CD4-positive, alpha-beta T cell (primary cell): Measurements from ENCODE around the gene TMEM117. TPM values are rescaled to one million over a fixed set of nuclear protein-coding genes. Genes with fewer than 3 reads are reported as not detected.

ENCODE experiments used
- ATAC-seq: fragments of 200-7000 bp; cut with Tn5 transposase; one replicate; pipeline ENCODE4 v1.10.0; 2022; ENCODE audit warnings: mild to moderate bottlenecking; ENCODE audit not compliant: poor library complexity
- CTCF ChIA-PET: fragments of 350-600 bp; sonication (Branson Sonifier 250); formaldehyde crosslinking; loops from one replicate; lab custom pipeline; 2021; ENCODE audit warnings: antibody characterized with exemption, inconsistent platforms; lab: Charles Lee
- POLR2A ChIA-PET: fragments of 350-600 bp; sonication (Branson Sonifier 250); formaldehyde crosslinking; loops from one replicate; lab custom pipeline; 2021; ENCODE audit warnings: antibody characterized with exemption, inconsistent platforms; lab: Charles Lee
- DNase-seq, 14 experiments: peaks; one replicate each; pipeline ENCODE4 v3.0.0-alpha.2; 2013 to 2020; ENCODE audit warnings: mixed read lengths in 2 of 14
- H3K27ac ChIP-seq, 2 donors: one replicate each; pipeline versions ENCODE4 v1.5.1 to v1.7.0; 2013; ENCODE audit warnings: low read length in 2 of 2, low read depth in 1 of 2, mild to moderate bottlenecking in 1 of 2
- H3K27me3 ChIP-seq, 2 experiments: 1 replicate in 1 of 2; 2 replicates in 1 of 2; pipeline versions ENCODE4 v1.6.1 to v1.7.0; 2013; ENCODE audit warnings: low read length in 2 of 2, control low read depth in 1 of 2, mild to moderate bottlenecking in 1 of 2, moderate library complexity in 1 of 2; ENCODE audit not compliant: insufficient read depth in 2 of 2, control insufficient read depth in 1 of 2
- H3K36me3 ChIP-seq: one replicate; pipeline ENCODE4 v1.6.1; 2013; ENCODE audit warnings: low read length, control low read depth; ENCODE audit not compliant: insufficient read depth
- H3K4me1 ChIP-seq: one replicate; pipeline ENCODE4 v1.6.1; 2013; ENCODE audit warnings: low read length, control low read depth; ENCODE audit not compliant: insufficient read depth
- H3K4me3 ChIP-seq: one replicate; pipeline ENCODE4 v1.5.1; 2013; ENCODE audit warnings: mild to moderate bottlenecking, low read length, moderate library complexity
- H3K9me3 ChIP-seq, 2 experiments: 1 replicate in 1 of 2; 2 replicates in 1 of 2; pipeline versions ENCODE4 v1.6.1 to v1.7.0; 2013; ENCODE audit warnings: low read length in 2 of 2, mild to moderate bottlenecking in 2 of 2, control low read depth in 1 of 2, moderate library complexity in 1 of 2; ENCODE audit not compliant: control insufficient read depth in 1 of 2, insufficient read depth in 1 of 2
- H3K27ac Mint-ChIP-seq: one replicate; pipeline ENCODE4 v1.8.0; 2020; ENCODE audit warnings: mixed read lengths
- H3K27me3 Mint-ChIP-seq: one replicate; pipeline ENCODE4 v1.8.0; 2021; ENCODE audit warnings: mixed read lengths
- H3K36me3 Mint-ChIP-seq: one replicate; pipeline ENCODE4 v1.8.0; 2021; ENCODE audit warnings: low read depth, mixed read lengths
- H3K4me1 Mint-ChIP-seq: one replicate; pipeline ENCODE4 v1.8.0; 2021; ENCODE audit warnings: low read depth, mixed read lengths
- H3K4me3 Mint-ChIP-seq: one replicate; pipeline ENCODE4 v1.8.0; 2020; ENCODE audit warnings: mild to moderate bottlenecking, mixed read lengths
- H3K9me3 Mint-ChIP-seq: one replicate; pipeline ENCODE4 v1.8.0; 2020; ENCODE audit warnings: mixed read lengths
- intact Hi-C, 2 experiments: fragments of 100-400 bp; cut with DNase I in 1 of 2; cut with micrococcal nuclease in 1 of 2; formaldehyde crosslinking; loops; one replicate each; pipeline versions ENCODE4 v1.15.1 to v1.9.0; 2023 to 2025; cut with DNase I, micrococcal nuclease
- total RNA-seq, 174 experiments: library from RNA in 2 of 174; stranded (reverse) in 2 of 174; gene quantifications; one replicate each; pipeline ENCODE4 v1.2.3 and lab custom pipeline; 2021 to 2026
- TF ChIP-seq, protein P1 (sequence below): fragments of 200-600 bp; IDR thresholded peaks from one replicate; pipeline ENCODE4 v1.8.0; 2022; ENCODE audit warnings: antibody characterized with exemption, mild to moderate bottlenecking

Gene TMEM117
- total RNA-seq, 2 experiments from 2014 or later, result 3.4 to 4.4 TPM

- no peaks in the 10 kb centered on the region for H3K4me1 Mint-ChIP-seq
- H3K27ac ChIP-seq, result no peak overlapping the region
- H3K4me3 Mint-ChIP-seq, result no peak overlapping the region
- no peak for DNase-seq
- no peaks in the 10 kb centered on the region for H3K27me3 ChIP-seq
- TF ChIP-seq, protein P1, sequence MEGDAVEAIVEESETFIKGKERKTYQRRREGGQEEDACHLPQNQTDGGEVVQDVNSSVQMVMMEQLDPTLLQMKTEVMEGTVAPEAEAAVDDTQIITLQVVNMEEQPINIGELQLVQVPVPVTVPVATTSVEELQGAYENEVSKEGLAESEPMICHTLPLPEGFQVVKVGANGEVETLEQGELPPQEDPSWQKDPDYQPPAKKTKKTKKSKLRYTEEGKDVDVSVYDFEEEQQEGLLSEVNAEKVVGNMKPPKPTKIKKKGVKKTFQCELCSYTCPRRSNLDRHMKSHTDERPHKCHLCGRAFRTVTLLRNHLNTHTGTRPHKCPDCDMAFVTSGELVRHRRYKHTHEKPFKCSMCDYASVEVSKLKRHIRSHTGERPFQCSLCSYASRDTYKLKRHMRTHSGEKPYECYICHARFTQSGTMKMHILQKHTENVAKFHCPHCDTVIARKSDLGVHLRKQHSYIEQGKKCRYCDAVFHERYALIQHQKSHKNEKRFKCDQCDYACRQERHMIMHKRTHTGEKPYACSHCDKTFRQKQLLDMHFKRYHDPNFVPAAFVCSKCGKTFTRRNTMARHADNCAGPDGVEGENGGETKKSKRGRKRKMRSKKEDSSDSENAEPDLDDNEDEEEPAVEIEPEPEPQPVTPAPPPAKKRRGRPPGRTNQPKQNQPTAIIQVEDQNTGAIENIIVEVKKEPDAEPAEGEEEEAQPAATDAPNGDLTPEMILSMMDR, result no peak
- intact Hi-C loops, result no loop called here
- H3K4me1 ChIP-seq, result no peaks in the 10 kb centered on the region
- H3K27ac Mint-ChIP-seq, result no peak overlapping the region
- CTCF ChIA-PET, result no interaction called here
- POLR2A ChIA-PET, result no interaction called here
- H3K36me3 ChIP-seq, result no peaks in the 10 kb centered on the region
- no peaks in the 10 kb centered on the region for H3K27me3 Mint-ChIP-seq
- H3K36me3 Mint-ChIP-seq, result peaks cover 29% of the 10 kb centered on the region
- no peak overlapping the region for H3K4me3 ChIP-seq
- ATAC-seq, result no peak
- peaks cover 10% of the 10 kb centered on the region for H3K9me3 Mint-ChIP-seq
- no peaks in the 10 kb centered on the region for H3K9me3 ChIP-seq
These were observed 137.5 kb downstream of the TMEM117 start for GRCh38 chr12:43973385-43973784.

DNA sequence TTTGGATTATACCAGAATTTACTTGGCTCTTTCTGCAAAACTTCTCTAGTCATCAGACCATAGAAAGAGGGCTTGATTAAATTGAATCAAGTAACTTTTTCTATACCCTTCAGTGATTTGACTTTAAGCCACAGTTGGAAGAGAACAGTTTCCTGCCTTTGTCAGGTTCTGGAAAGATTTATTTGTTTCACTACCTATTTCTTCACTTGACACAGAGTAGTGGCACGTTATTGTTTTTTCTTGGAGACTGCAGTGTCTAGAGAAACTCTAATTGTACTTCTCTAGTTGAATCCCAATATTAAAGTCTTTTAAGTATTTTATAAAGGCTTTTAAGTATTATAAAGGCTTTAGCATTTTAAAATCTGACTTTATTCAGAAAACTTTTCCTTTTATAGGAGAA lies 138.1 kb downstream of the TMEM117 start:
- ATAC-seq (no peak), DNase-seq (no peak)
- Histone ChIP-seq H3K27ac (no peak overlapping the region), H3K9me3 (no peaks in the 10 kb centered on the region), H3K4me3 (no peak overlapping the region), H3K36me3 (no peaks in the 10 kb centered on the region), H3K27me3 (no peaks in the 10 kb centered on the region), H3K4me1 (no peaks in the 10 kb centered on the region)
- intact Hi-C loops, result no loop called here
- Mint-ChIP-seq H3K9me3 (peaks cover 14% of the 10 kb centered on the region), H3K36me3 (peaks cover 29% of the 10 kb centered on the region), H3K4me3 (no peak overlapping the region), H3K27ac (no peak overlapping the region), H3K4me1 (no peaks in the 10 kb centered on the region), H3K27me3 (no peaks in the 10 kb centered on the region)
- TF ChIP-seq, protein P1, result no peak
- ChIA-PET POLR2A (no interaction called here), CTCF (no interaction called here)

GRCh38 chr12:43976027-43976426 lies 140.1 kb downstream of the TMEM117 start:
- TF ChIP-seq, protein P1, result no peak
- ChIA-PET CTCF (no interaction called here), POLR2A (no interaction called here)
- DNase-seq (no peak), ATAC-seq (no peak)
- no peaks in the 10 kb centered on the region for H3K4me1 ChIP-seq
- H3K27me3 ChIP-seq, result no peaks in the 10 kb centered on the region
- no peaks in the 10 kb centered on the region for H3K36me3 ChIP-seq
- Mint-ChIP-seq H3K36me3 (peaks cover 26% of the 10 kb centered on the region), H3K9me3 (peaks cover 17% of the 10 kb centered on the region), H3K4me1 (no peaks in the 10 kb centered on the region), H3K4me3 (no peak overlapping the region), H3K27me3 (no peaks in the 10 kb centered on the region), H3K27ac (no peak overlapping the region)
- H3K9me3 ChIP-seq, result no peaks in the 10 kb centered on the region
- no peak overlapping the region for H3K27ac ChIP-seq
- H3K4me3 ChIP-seq, result no peak overlapping the region
- intact Hi-C loops, result no loop called here
